Measurements from ENCODE around the gene CCSER1.
"Not testable (repeated sequence)": the region's sequence is repeated elsewhere in the genome, so short reads cannot be mapped to it uniquely, and the experiment has no call there.

DNA sequence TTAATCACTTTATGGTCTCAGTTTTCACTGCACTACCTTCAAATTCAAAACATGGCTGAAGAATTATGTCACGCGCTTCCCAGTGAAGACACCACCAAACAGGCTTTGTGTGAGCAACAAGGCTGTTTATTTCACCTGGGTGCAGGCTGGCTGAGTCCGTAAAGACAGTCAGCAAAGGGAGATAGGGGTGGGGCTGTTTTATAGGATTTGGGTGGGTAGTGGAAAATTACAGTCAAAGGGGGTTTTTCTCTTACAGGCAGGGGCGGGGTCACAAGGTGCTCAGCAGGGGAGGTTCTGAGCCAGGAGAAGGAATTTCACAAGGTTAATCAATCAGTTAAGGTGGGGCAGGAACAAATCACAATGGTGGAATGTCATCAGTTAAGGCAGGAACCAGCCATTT, 1141.3 kb downstream of the CCSER1 start:
- TF ChIP-seq, protein P1, sequence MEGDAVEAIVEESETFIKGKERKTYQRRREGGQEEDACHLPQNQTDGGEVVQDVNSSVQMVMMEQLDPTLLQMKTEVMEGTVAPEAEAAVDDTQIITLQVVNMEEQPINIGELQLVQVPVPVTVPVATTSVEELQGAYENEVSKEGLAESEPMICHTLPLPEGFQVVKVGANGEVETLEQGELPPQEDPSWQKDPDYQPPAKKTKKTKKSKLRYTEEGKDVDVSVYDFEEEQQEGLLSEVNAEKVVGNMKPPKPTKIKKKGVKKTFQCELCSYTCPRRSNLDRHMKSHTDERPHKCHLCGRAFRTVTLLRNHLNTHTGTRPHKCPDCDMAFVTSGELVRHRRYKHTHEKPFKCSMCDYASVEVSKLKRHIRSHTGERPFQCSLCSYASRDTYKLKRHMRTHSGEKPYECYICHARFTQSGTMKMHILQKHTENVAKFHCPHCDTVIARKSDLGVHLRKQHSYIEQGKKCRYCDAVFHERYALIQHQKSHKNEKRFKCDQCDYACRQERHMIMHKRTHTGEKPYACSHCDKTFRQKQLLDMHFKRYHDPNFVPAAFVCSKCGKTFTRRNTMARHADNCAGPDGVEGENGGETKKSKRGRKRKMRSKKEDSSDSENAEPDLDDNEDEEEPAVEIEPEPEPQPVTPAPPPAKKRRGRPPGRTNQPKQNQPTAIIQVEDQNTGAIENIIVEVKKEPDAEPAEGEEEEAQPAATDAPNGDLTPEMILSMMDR (IDR thresholded peaks at IDR 0.05), result not testable (repeated sequence)
- not testable (repeated sequence) for TF ChIP-seq POLR2A (IDR thresholded peaks at IDR 0.05; ENCODE audit: low read depth); POLR2AphosphoS5 (IDR thresholded peaks at IDR 0.05)

Data from esophagus muscularis mucosa (tissue), 3 donors.